OCI-LY3 (cell line): Measurements from ENCODE around the gene PTPRU.

Experiments used
- H2AFZ ChIP-seq: fragments of 200-600, 300-600 bp; shearing (Covaris generic); 2 replicates; pipeline ENCODE4 v1.6.0; 2014; ENCODE audit warnings: antibody characterized with exemption, low read depth, low read length
- H3K27ac ChIP-seq: fragments of 200-600, 300-600 bp; sonication (generic); 2 replicates; pipeline ENCODE4 v1.5.1; 2014; ENCODE audit warnings: mild to moderate bottlenecking, low read length, moderate library complexity, mixed read lengths
- H3K27me3 ChIP-seq: fragments of 200-600, 300-600 bp; sonication (generic); 2 replicates; pipeline ENCODE4 v1.6.1; 2014; ENCODE audit warnings: low read depth, low read length, mixed read lengths
- H3K36me3 ChIP-seq: fragments of 200-600, 300-600 bp; sonication (generic); replicated peaks from 2 replicates; pipeline ENCODE3; 2014; ENCODE audit warnings: low read depth, low read length, mixed read lengths
- H3K4me1 ChIP-seq: fragments of 300-600, 200-600 bp; sonication (generic); 2 replicates; pipeline ENCODE4 v1.6.1; 2014; ENCODE audit warnings: low read length, mixed read lengths
- H3K4me2 ChIP-seq: fragments of 200-600, 300-600 bp; sonication (generic); 2 replicates; pipeline ENCODE4 v1.6.1; 2014; ENCODE audit warnings: low read length, mixed read lengths
- H3K4me3 ChIP-seq: fragments of 300-600, 200-600 bp; sonication (generic); 2 replicates; pipeline ENCODE4 v1.5.1; 2014; ENCODE audit warnings: antibody characterized with exemption, mild to moderate bottlenecking, low read length, moderate library complexity
- H3K79me2 ChIP-seq: fragments of 300-600, 200-600 bp; shearing (Covaris generic); 2 replicates; pipeline ENCODE4 v1.6.1; 2014; ENCODE audit warnings: mild to moderate bottlenecking, low read length, mixed read lengths
- H3K9ac ChIP-seq: fragments of 300-600, 200-600 bp; shearing (Covaris generic); 2 replicates; pipeline ENCODE4 v1.6.0; 2014; ENCODE audit warnings: mild to moderate bottlenecking, low read length, moderate library complexity
- H3K9me3 ChIP-seq: fragments of 200-600, 300-600 bp; shearing (Covaris generic); 2 replicates; pipeline ENCODE4 v1.6.1; 2014; ENCODE audit warnings: low read length, mixed read lengths; ENCODE audit not compliant: insufficient read depth
- H4K20me1 ChIP-seq: fragments of 200-600, 300-600 bp; sonication (generic); 2 replicates; pipeline ENCODE4 v1.6.1; 2016; ENCODE audit warnings: low read length, mixed read lengths; ENCODE audit not compliant: insufficient read depth
- EZH2phosphoT487 ChIP-seq: fragments of 200-600 bp; shearing (Covaris generic); IDR thresholded peaks from 2 replicates; pipeline ENCODE4 v1.6.1; 2018; ENCODE audit warnings: antibody characterized with exemption, mixed run types, low read depth
- TF ChIP-seq, protein P1 (sequence below): fragments of 200-600, 300-600 bp; sonication (generic); IDR thresholded peaks from 2 replicates; pipeline ENCODE4 v1.5.1; 2014; ENCODE audit warnings: antibody characterized with exemption, low read length, low read depth

PTPRU gene

DNA sequence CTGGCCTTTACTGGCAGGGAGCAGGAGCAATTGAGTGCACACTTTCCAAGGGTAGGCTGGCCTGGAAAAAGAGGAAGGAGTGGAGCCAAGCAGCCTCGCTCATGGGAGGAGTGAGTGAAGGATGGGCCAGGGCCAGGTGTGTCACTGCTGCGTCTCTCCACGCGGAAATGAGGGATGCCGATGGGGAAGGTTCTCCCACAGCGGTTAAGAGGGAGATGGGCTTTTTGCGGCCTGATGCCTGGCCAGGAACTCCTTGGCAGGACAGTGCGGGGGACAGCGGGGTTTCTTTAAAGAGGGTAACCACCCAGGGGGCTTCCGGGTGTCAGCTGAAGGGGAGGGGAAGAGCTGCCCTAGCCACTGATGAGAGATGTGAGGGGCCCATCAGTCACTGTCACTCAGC lies 82.4 kb downstream of the PTPRU start:
- H3K27me3 ChIP-seq, result no peaks in the 10 kb centered on the region
- H3K79me2 ChIP-seq, result no peaks in the 10 kb centered on the region
- H4K20me1 ChIP-seq, result no peaks in the 10 kb centered on the region
- H3K27ac ChIP-seq, result no peak overlapping the region
- H3K36me3 ChIP-seq, result no peaks in the 10 kb centered on the region
- H2AFZ ChIP-seq, result no peak overlapping the region
- no peaks in the 10 kb centered on the region for H3K9me3 ChIP-seq
- no peak overlapping the region for H3K9ac ChIP-seq
- no peaks in the 10 kb centered on the region for H3K4me1 ChIP-seq
- no peak for TF ChIP-seq EZH2phosphoT487
- TF ChIP-seq, protein P1, sequence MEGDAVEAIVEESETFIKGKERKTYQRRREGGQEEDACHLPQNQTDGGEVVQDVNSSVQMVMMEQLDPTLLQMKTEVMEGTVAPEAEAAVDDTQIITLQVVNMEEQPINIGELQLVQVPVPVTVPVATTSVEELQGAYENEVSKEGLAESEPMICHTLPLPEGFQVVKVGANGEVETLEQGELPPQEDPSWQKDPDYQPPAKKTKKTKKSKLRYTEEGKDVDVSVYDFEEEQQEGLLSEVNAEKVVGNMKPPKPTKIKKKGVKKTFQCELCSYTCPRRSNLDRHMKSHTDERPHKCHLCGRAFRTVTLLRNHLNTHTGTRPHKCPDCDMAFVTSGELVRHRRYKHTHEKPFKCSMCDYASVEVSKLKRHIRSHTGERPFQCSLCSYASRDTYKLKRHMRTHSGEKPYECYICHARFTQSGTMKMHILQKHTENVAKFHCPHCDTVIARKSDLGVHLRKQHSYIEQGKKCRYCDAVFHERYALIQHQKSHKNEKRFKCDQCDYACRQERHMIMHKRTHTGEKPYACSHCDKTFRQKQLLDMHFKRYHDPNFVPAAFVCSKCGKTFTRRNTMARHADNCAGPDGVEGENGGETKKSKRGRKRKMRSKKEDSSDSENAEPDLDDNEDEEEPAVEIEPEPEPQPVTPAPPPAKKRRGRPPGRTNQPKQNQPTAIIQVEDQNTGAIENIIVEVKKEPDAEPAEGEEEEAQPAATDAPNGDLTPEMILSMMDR, result no peak
- no peak overlapping the region for H3K4me2 ChIP-seq
- no peak overlapping the region for H3K4me3 ChIP-seq

DNA sequence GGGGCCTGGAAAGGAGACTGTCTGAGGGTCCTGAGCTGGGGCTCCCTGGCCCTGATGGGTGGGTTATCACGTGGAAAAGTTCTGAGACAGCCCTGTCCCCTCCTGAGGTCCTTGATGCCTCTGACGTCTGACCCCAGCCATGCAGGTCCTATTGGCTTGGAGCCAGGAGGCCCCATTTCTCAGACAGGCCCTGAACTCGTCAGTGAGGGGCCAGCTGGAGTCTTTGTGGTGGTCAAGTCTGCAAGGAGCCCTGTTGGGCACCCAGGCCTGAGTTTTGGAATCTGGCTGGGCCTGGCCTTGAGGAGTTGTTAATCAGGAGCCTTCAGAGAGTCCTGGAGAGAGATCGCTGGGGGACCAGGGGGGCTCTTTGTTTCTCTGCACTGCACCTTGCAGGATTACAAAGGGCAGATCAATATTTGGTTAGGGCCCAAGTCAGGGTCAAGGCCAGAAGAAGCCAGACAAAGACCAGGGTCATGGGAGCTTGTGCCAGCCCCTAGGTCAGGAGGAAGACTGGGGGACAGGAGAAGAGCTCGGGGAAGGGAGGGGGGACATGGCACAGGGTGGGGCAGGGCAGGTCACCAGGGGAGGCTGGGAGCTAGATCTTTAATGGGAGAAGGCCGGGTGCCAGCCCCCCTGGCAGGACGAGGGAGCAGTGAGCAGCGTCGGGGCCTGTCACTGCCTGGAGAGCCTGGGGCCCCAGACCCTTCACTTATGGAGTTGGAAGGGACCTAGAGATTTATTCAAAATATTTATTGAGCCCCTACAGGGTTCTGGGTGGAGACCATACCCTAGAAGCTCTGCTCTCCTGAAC lies 83.2 kb downstream of the PTPRU start:
- Histone ChIP-seq H2AFZ (no peak overlapping the region), H3K27ac (no peak overlapping the region), H3K9ac (no peak overlapping the region), H3K4me3 (no peak overlapping the region), H3K4me1 (no peaks in the 10 kb centered on the region), H3K79me2 (no peaks in the 10 kb centered on the region), H3K4me2 (no peak overlapping the region), H3K9me3 (no peaks in the 10 kb centered on the region), H3K36me3 (no peaks in the 10 kb centered on the region), H3K27me3 (no peaks in the 10 kb centered on the region), H4K20me1 (no peaks in the 10 kb centered on the region)
- TF ChIP-seq EZH2phosphoT487, result no peak
- TF ChIP-seq, protein P1, result no peak

DNA sequence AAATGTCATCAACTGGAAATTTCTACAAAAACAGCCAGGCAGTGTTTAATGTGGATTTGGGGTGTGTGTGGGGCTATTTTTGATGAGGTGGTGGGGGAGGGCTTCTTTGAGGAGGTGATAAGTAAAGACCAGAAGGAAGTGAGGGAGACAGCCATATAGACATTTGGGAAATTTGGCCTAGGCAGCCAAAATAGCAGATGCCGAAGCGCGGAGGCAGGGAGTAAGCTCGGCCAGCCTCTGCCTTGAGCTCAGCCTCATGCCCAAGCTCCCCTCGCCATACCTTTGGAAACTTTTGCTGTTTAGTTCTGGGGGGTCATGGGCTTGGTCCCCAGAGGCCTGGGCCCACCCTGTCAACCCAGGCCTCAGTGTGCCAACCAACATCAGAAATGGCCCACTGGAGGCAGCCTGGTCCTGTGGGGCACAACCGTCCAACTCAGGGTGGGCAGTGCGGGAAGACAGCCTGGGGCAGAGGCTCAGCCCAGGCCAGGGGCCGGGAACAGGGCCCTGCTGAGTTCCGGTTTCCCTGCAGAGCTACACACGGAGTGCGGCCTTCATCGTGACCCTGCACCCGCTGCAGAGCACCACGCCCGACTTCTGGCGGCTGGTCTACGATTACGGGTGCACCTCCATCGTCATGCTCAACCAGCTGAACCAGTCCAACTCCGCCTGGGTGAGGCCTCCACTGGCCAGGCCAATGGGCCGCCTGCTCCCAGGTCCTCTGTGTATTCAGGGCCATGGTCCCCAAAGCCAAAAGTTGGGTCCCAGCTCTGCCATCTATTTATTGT lies 84.0 kb downstream of the PTPRU start:
- no peak overlapping the region for H2AFZ ChIP-seq
- no peak overlapping the region for H3K9ac ChIP-seq
- H3K36me3 ChIP-seq, result no peaks in the 10 kb centered on the region
- H3K4me1 ChIP-seq, result no peaks in the 10 kb centered on the region
- TF ChIP-seq, protein P1, result no peak
- no peak for TF ChIP-seq EZH2phosphoT487
- H3K27ac ChIP-seq, result no peak overlapping the region
- no peak overlapping the region for H3K4me3 ChIP-seq
- H3K27me3 ChIP-seq, result no peaks in the 10 kb centered on the region
- no peaks in the 10 kb centered on the region for H4K20me1 ChIP-seq
- no peaks in the 10 kb centered on the region for H3K9me3 ChIP-seq
- H3K79me2 ChIP-seq, result no peaks in the 10 kb centered on the region
- no peak overlapping the region for H3K4me2 ChIP-seq

DNA sequence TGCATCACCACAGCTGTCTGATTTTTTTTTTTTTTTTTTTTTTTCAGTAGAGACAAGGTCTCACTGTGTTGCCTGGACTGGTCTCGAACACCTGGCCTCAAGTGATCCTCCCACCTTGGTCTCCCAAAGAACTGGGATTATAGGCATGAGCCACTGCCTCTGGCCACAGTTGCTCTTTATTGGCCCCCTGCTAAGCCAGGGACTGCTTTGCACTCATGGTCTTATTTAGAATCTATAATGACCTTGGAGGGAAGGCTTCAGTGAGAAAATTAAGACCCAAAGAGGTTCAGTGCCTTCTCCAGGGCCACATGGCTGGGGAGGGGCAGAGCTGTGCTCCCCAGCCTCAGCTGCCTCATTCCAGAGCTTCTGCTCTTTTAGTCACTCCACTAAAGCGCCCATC lies 84.9 kb downstream of the PTPRU start:
- no peak overlapping the region for H3K27ac ChIP-seq
- no peaks in the 10 kb centered on the region for H3K27me3 ChIP-seq
- no peaks in the 10 kb centered on the region for H3K79me2 ChIP-seq
- H3K4me2 ChIP-seq, result no peak overlapping the region
- H2AFZ ChIP-seq, result no peak overlapping the region
- H3K4me3 ChIP-seq, result no peak overlapping the region
- H3K4me1 ChIP-seq, result no peaks in the 10 kb centered on the region
- H3K9ac ChIP-seq, result no peak overlapping the region
- no peaks in the 10 kb centered on the region for H3K9me3 ChIP-seq
- no peaks in the 10 kb centered on the region for H3K36me3 ChIP-seq
- no peaks in the 10 kb centered on the region for H4K20me1 ChIP-seq
- TF ChIP-seq, protein P1, result no peak
- no peak for TF ChIP-seq EZH2phosphoT487
